ENCODE measurements around the gene ABHD14A.

DNA sequence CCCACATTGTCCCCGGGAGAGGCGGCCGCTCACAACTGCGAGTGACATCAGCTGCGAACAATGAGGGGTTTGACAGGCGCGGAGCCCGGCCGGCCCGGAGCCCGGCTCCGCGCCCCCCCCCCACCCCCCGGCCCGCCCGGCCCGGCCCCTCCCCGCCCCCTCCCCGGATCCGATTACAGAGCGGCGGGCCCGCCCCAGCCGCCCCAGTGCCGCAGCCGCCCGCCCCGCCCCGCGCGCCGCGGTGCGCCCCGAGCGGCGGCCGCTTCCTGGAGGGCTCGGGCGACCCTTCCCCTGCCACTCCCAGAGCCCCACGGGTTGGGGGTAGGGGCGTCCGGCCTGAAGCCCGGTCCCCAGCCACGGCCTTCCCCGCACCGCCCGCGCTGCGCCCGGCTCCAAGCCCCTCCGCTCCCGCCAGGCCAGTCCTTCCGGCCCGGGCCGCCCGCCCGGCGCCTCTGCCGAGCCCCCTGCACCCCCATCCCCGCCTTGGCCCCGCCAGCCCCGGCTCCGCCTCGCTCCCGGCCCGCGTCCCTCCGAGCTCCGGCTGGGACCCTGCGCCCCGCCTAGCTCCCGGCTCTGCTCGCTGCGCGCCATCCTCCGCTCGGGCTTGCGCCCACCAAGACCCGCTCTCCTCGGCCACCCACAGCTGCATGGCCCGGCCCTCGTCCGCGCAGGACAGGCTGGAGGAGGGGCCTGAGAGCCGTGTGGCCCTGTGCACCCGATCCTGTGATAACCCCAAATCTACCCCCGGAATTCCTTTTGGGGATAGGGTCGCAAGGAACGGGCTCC is 7.3 kb upstream of the ABHD14A start, which contains the start of gene PCBP4:
- TF ChIP-seq POLR2A (IDR thresholded peaks at IDR 0.05) = peak; percentile 73 to 81
- TF ChIP-seq, protein P1, sequence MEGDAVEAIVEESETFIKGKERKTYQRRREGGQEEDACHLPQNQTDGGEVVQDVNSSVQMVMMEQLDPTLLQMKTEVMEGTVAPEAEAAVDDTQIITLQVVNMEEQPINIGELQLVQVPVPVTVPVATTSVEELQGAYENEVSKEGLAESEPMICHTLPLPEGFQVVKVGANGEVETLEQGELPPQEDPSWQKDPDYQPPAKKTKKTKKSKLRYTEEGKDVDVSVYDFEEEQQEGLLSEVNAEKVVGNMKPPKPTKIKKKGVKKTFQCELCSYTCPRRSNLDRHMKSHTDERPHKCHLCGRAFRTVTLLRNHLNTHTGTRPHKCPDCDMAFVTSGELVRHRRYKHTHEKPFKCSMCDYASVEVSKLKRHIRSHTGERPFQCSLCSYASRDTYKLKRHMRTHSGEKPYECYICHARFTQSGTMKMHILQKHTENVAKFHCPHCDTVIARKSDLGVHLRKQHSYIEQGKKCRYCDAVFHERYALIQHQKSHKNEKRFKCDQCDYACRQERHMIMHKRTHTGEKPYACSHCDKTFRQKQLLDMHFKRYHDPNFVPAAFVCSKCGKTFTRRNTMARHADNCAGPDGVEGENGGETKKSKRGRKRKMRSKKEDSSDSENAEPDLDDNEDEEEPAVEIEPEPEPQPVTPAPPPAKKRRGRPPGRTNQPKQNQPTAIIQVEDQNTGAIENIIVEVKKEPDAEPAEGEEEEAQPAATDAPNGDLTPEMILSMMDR (IDR thresholded peaks at IDR 0.05 in 4 of 5, conservative IDR thresholded peaks at IDR 0.05 in 1 of 5) = no peak
